Activated CD4-positive, alpha-beta T cell treated with anti-CD3 and anti-CD28 coated beads, Interleukin-2, amount 50 U/mL, for 1 hour (primary cell): Measurements from ENCODE around the gene MCRIP1.

Experiments used
- DNase-seq: peaks from one replicate; pipeline ENCODE4 v3.0.0-alpha.2; 2020

MCRIP1 gene

DNA sequence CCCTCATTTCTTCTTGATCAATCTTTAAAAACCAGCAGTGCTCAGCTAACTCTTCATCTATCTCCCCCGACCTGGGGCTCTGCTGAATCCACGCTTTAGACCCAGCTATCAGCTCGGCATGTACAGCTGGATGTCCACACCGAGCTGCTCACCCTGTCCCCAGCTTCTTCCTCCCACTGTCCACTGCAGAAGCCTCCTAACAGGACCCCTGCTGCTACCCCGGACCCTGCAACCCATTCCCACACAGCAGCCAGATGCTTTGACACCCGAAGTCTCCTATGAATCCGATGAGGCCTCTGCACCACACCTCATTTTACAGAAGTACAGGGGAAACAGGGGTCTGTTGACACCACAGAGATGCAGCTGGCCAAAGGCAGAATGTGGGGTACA lies 15.3 kb downstream of the MCRIP1 start:
- no peak for DNase-seq

DNA sequence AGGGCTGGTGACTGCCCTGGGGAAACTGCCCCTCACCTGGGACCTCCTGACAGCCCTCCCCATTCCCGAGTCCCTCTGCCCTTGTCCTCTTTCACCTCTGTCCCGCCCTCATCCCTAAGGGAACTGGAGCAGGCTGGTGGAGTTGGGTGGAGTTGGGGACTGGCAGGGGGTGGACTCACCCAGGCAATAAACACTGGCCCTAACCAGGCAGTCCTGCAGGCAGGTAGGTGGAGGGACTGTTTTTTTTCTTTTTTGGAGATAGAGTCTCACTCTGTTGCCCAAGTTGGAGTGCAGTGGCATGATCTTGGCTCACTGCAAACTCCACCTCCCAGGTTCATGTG lies 17.5 kb downstream of the MCRIP1 start:
- DNase-seq, result no peak

- DNase-seq, result no peak
These were observed 18.1 kb downstream of the MCRIP1 start for GRCh38 chr17:81814748-81815645.

DNA sequence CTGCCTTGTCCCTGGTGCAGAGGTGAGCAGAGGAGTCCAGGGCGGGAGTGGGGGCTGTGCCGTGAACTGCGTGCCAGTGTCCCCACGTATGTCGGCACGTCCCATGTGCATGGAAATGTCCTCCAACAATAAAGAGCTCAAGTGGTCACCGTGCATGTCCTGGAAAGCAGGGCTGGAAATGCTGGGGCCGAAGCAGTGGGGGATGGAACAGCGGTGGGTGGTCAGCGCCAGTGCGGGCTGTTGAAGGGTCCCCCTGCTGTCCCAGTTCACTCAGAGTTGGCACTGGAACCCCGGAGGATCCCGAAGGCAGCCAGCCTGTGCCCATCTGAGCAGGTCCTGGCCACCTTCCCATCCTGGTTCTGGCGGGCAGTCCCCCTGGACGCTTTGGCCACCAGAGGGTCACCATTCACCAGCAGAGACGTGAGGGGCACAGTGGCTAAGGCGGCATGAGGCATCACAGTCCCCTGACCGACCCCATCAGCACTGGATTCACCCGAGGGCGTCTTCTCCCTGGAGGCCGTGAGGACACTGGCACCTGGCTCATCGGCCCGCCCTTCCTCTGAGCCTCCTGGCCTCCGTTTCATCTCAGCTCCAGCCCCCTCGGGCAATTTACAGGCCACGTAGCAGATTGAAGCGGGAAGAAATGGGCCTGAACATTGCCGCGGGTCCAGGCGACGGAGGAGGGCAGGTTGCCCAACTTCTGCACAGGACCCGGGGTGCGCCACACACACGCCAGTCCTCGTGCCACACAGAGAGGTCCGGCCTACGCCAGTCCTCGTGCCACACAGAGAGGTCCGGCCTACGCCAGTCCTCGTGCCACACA lies 19.0 kb downstream of the MCRIP1 start:
- no peak for DNase-seq

GRCh38 chr17:81813371-81813684 lies 19.8 kb downstream of the MCRIP1 start:
- DNase-seq, result no peak

- no peak for DNase-seq
These were observed 20.3 kb downstream of the MCRIP1 start for GRCh38 chr17:81812571-81813370.

GRCh38 chr17:81811705-81812570 lies 21.2 kb downstream of the MCRIP1 start:
- no peak for DNase-seq

DNA sequence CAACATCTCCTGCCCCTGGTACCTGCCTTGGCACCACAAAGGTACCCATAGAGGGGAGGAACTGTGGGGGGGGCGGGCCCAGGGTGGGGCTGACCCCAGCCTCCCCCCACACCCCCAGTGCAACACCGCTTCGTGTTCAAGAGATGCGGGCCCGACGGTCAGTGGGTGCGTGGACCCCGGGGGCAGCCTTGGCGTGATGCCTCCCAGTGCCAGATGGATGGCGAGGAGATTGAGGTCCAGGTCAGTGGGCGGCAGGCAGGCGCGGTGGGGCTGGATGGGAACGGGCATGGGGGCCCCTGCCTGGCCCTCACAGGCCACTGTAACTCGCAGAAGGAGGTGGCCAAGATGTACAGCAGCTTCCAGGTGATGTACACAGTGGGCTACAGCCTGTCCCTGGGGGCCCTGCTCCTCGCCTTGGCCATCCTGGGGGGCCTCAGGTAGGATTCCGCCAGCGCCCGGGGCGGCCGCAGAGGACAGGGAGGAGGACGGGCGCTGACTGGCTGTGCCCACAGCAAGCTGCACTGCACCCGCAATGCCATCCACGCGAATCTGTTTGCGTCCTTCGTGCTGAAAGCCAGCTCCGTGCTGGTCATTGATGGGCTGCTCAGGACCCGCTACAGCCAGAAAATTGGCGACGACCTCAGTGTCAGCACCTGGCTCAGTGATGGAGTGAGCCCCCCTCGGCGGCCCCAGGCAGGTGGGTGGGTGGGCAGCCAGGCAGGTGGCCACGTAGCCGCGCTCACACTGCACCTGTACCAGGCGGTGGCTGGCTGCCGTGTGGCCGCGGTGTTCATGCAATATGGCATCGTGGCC lies 22.0 kb downstream of the MCRIP1 start:
- no peak for DNase-seq

- no peak for DNase-seq
These were observed 22.6 kb downstream of the MCRIP1 start for GRCh38 chr17:81810476-81810875.

DNA sequence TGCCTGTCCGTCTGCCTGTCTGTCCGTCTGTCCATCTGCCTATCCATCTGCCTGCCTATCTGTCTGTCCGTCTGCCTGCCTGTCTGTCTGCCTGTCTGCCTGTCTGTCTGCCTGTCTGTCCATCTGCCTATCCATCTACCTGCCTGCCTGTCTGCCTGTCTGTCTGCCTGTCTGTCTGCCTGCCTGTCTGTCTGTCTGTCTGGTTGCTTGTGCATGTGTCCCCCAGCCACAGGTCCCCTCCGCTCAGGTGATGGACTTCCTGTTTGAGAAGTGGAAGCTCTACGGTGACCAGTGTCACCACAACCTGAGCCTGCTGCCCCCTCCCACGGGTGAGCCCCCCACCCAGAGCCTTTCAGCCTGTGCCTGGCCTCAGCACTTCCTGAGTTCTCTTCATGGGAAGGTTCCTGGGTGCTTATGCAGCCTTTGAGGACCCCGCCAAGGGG lies 23.5 kb downstream of the MCRIP1 start:
- no peak for DNase-seq

DNA sequence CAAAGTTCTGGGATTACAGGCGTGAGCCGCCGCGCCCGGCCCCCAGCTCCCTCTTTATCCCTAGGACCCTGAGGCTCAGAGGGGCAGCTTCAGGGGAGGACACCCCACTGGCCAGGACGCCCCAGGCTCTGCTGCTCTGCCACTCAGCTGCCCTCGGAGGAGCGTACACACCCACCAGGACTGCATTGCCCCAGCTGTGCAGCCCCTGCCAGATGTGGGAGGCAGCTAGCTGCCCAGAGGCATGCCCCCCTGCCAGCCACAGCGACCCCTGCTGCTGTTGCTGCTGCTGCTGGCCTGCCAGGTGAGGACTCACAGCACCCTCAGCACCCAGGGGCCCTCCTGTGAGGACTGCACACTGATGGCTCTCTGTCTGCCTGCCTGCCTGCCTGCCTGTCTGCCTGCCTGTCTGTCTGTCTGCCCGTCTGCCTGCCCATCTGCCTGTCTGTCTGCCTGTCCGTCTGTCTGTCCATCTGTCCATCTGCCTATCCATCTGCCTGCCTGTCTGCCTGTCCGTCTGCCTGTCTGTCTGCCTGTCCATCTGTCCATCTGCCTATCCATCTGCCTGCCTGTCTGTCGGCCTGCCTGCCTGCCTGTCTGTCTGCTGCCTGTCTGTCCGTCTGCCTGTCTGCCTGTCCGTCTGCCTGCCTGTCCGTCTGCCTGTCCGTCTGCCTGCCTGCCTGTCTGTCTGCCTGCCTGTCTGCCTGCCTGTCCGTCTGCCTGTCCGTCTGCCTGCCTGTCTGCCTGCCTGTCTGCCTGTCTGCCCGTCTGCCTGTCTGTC lies 24.1 kb downstream of the MCRIP1 start:
- no peak for DNase-seq

DNA sequence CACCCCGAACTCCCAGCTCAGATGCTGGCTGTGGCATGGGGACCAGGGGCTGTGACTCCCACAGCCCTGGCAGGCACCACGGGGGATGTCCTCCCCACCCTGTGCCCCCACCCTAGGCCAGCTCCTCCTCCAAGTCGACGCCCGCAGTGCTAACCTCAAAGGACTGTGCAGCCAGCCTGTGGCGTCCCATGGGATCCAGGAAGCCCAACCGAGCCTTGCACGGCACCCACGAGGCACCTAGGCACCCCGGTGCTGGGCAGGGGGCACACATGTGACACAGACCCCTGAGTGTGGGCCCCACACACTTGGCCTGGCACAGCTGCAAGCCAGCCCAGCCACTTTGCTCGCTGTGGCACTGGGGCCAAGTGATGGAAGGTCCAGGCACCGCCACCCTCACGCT lies 25.3 kb downstream of the MCRIP1 start:
- no peak for DNase-seq

DNA sequence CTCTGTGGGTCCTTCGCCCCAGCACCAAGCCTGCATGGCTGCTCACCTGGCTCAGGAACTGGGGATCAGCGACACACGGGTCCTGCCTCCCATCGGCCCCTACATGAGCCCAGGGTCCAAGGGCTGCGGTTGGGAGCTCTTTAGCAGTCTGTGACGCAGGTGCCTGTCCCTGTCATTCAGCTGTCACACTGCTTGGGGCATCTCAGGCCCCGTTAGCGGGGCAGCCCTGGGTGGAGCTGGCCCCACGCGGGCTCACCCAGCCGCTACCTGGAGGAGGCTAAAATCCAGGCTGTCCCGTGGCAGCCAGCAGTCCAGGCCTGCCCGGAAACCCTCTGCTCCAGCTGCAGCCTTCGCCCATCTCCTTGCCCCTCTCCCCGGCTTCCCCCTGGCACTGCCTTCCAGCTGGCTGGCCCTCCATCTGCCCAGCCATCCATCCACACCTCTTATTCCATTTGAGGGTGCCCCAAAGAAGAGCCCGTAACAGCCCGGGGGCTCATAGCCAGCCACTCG lies 25.8 kb downstream of the MCRIP1 start:
- DNase-seq, result no peak

DNA sequence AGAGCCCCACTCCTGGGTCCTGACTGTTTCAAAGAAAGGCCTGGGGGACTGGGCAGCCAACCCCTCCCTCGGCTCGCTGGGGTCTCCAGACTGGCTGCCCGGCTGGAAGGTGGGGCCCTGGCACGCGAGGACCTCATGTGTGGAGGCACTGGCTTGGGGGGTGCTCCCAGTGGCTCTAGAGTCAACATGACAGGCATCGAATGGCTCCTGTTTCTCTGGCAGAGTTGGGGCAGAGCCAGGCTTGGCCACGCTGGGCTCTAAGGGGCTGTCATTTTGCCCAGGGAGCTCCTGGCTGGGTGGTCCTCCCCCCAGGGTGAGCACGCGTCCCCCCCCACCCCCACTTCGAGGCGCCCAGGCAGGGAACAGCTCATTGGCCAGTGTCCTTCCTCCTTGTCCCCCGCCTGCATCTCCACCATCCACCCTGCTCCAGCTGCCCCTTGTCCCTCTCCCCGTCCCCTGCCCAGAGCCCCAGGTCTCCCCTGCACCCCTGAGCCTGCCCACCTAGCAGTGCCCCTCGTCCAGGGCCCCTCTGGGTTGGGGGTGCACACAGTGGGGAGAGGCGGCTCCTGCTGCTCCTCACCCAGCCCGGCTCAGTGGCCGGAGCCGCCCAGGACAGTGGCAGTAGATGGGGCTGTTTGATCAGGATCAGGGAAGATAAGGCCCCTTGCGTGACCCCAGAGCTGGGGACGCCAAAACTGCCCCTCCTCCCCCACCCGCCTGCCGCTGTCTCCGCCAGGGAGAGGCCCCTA lies 26.5 kb downstream of the MCRIP1 start:
- no peak for DNase-seq

- DNase-seq, result no peak
These were observed 27.2 kb downstream of the MCRIP1 start for GRCh38 chr17:81805707-81806460.

DNA sequence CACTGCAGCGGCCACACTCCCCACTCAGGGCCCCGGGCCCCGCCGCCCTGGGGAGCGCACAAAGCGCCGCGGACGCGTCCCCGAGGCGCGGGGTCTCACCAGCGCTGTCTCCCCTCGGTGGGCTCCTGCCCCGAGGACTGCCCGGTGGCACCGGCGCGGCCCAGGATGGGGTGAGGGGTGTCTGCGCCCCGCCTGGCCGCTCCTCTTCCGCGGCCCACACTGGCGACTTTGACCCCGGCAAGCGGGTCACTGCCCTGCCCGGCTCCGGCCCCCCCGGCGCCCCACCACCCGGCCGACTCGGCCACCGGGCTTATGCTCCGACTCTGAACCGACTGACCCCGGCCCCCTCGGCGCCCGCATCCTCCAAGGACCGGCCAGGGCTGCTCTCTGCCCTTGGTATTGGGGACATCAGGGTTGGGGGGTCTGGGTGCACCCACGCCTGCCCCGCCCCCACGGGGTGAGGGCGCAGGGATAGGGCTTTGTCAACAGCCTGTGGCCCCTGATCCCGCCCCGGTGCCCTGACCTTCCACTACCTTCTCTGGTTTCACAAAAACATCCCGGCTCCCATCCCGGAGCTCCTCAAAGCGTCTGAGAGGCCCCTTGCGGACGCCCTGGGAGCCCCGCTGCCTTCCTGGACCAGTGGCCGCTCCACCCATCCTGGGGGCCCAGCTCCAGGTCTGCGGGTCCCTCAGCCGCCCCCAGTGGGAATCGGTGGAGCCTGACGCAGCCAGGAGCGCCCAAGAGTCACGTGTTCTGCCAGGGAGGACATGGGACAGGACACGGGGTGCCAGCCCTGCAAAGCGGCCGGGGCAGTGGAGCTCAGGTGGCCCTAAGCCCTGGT lies 28.3 kb downstream of the MCRIP1 start:
- no peak for DNase-seq

DNA sequence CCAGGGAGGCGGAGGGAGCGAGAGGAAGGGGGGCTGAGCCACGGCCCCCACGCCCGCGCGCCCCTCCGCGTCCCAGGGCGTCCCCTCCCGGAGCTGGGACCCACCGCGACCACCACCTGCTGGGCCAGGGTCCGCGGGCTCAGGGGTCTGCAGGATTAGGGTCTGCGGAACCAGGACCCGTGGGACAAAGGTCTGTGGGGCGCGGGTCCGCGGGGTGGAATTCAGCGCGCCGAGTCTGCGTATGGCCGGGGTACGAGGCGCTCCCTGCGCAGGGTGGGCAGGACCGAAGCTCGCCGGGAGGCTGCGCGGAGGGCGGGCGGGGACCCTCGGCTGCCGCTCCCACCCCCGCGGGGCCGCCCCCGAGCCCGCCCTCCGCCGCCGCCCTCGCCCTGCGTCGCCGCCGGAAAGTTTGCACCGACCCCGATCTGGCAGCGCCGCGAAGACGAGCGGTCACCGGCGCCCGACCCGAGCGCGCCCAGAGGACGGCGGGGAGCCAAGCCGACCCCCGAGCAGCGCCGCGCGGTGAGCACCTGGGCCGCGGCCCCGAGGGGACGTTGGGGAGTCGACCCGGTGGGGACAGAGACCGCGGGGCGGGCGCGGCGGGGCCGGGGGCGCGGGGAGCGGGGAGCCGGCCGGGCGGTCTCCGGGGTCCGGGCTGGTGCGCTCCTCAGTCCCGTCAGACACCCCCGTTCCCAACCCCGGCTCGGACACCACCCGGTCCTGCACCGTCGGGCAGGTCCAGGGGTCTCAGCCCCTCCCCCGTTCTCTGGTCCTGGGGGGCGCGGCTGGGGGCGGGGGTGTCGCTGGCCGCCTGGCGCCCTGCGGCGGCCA lies 29.1 kb downstream of the MCRIP1 start, which contains the start of gene GCGR:
GCGR (plus strand) TSS at position 423 of the 831 bp plus-strand sequence. CDS start 4,869 bp downstream, outside the sequence.
- no peak for DNase-seq
